Measurements from ENCODE around the gene SP9. TPM values are rescaled to one million over a fixed set of nuclear protein-coding genes. Genes with fewer than 3 reads are reported as not detected.

The SP9 gene
- total RNA-seq, 1 experiment from 2014 or later = not detected

- ChIA-PET POLR2A (no interaction called here), CTCF (interaction anchor here (0.6 to 1.1 kb wide), 6 partner anchors 13 to 936 kb away, joined by 3 to 8 read pairs (median 5); partner anchors contain the start of gene OLA1)
- Histone ChIP-seq H3K4me1 (ENCODE audit: control insufficient read depth, insufficient read depth, low read length) (peaks cover 10% of the 10 kb centered on the region), H3K4me3 (ENCODE audit: low read depth in 2 of 2, low read length in 2 of 2) (peak overlapping the region; percentile 36 to 55), H3K27me3 (ENCODE audit: control insufficient read depth, insufficient read depth, low read length) (no peaks in the 10 kb centered on the region), H3K9me3 (ENCODE audit: control insufficient read depth, insufficient read depth, low read depth, low read length) (no peaks in the 10 kb centered on the region), H3K36me3 (ENCODE audit: control insufficient read depth, insufficient read depth, low read length) (no peaks in the 10 kb centered on the region), H3K27ac (ENCODE audit: low read length) (no peak overlapping the region)
- peak; percentile 49 for ATAC-seq
- TF ChIP-seq CTCF (IDR thresholded peaks at IDR 0.05) (no peak), POLR2AphosphoS5 (IDR thresholded peaks at IDR 0.05; ENCODE audit: low read depth, low read length) (no peak)
- no peak for DNase-seq (ENCODE audit: low read depth, low spot score)
- intact Hi-C loops (cut with micrococcal nuclease; ENCODE audit: unreplicated experiment) = loop anchor here (1.0 to 10.0 kb wide), 3 partner anchors 184 to 939 kb away; no protein-coding TSS in a partner anchor
- in situ Hi-C loops (cut with HindIII; ENCODE audit: low pct_unique_long_range_greater_than_20kb, low sequenced_read_pairs) = no loop called here
- no TSS peak for BruUV-seq (replicated peaks)
Measured at GRCh38 chr2:174341995-174342685, 7.4 kb downstream of the SP9 start.

GRCh38 chr2:174342686-174343342 lies 8.1 kb downstream of the SP9 start:
- ATAC-seq (no peak), DNase-seq (ENCODE audit: low read depth, low spot score) (no peak)
- Histone ChIP-seq H3K27me3 (ENCODE audit: control insufficient read depth, insufficient read depth, low read length) (no peaks in the 10 kb centered on the region), H3K36me3 (ENCODE audit: control insufficient read depth, insufficient read depth, low read length) (no peaks in the 10 kb centered on the region), H3K4me1 (ENCODE audit: control insufficient read depth, insufficient read depth, low read length) (peaks cover 10% of the 10 kb centered on the region), H3K4me3 (ENCODE audit: low read depth in 2 of 2, low read length in 2 of 2) (peak overlapping the region; percentile 36 to 55), H3K9me3 (ENCODE audit: control insufficient read depth, insufficient read depth, low read depth, low read length) (no peaks in the 10 kb centered on the region), H3K27ac (ENCODE audit: low read length) (no peak overlapping the region)
- ChIA-PET CTCF (no interaction called here), POLR2A (no interaction called here)
- intact Hi-C loops (cut with micrococcal nuclease; ENCODE audit: unreplicated experiment) (loop anchor here (2.0 to 10.0 kb wide), 2 partner anchors 278 to 940 kb away; no protein-coding TSS in a partner anchor), in situ Hi-C loops (cut with HindIII; ENCODE audit: low pct_unique_long_range_greater_than_20kb, low sequenced_read_pairs) (no loop called here)
- BruUV-seq (replicated peaks) = no TSS peak
- TF ChIP-seq TCF7L2 (IDR thresholded peaks at IDR 0.05; ENCODE audit: low read depth, low read length) (no peak), SIN3A (IDR thresholded peaks at IDR 0.05; ENCODE audit: borderline replicate concordance, insufficient read depth, low read depth, low read length) (no peak), POLR2AphosphoS5 (IDR thresholded peaks at IDR 0.05; ENCODE audit: low read depth, low read length) (no peak), CTCF (IDR thresholded peaks at IDR 0.05) (no peak)

GRCh38 chr2:174343343-174343622 lies 8.5 kb downstream of the SP9 start:
- POLR2A ChIA-PET = no interaction called here
- Histone ChIP-seq H3K27me3 (ENCODE audit: control insufficient read depth, insufficient read depth, low read length) (no peaks in the 10 kb centered on the region), H3K27ac (ENCODE audit: low read length) (no peak overlapping the region), H3K36me3 (ENCODE audit: control insufficient read depth, insufficient read depth, low read length) (no peaks in the 10 kb centered on the region), H3K9me3 (ENCODE audit: control insufficient read depth, insufficient read depth, low read depth, low read length) (no peaks in the 10 kb centered on the region), H3K4me1 (ENCODE audit: control insufficient read depth, insufficient read depth, low read length) (peaks cover 10% of the 10 kb centered on the region), H3K4me3 (ENCODE audit: low read depth in 2 of 2, low read length in 2 of 2) (no peak overlapping the region)
- BruUV-seq (replicated peaks) = no TSS peak
- CTCF ChIA-PET = no interaction called here
- TF ChIP-seq REST (IDR thresholded peaks at IDR 0.05; ENCODE audit: insufficient read depth in 1 of 2, low read depth in 2 of 2, low read length in 1 of 2) (no peak), POLR2AphosphoS5 (IDR thresholded peaks at IDR 0.05; ENCODE audit: low read depth, low read length) (no peak), TCF7L2 (IDR thresholded peaks at IDR 0.05; ENCODE audit: low read depth, low read length) (no peak), SIN3A (IDR thresholded peaks at IDR 0.05; ENCODE audit: borderline replicate concordance, insufficient read depth, low read depth, low read length) (no peak), CTCF (IDR thresholded peaks at IDR 0.05) (no peak)
- in situ Hi-C loops (cut with HindIII; ENCODE audit: low pct_unique_long_range_greater_than_20kb, low sequenced_read_pairs) = no loop called here
- ATAC-seq (no peak), DNase-seq (ENCODE audit: low read depth, low spot score) (no peak)
- intact Hi-C loops (cut with micrococcal nuclease; ENCODE audit: unreplicated experiment) = loop anchor here (2.0 to 10.0 kb wide), 2 partner anchors 278 to 940 kb away; no protein-coding TSS in a partner anchor

Measured in Panc1 (cell line).